CMK (cell line): ENCODE results near the gene CLPTM1.
A peak's percentile ranks its signal among the peaks of the same experiment; 100 is the strongest.
"Not testable (repeated sequence)": the region's sequence is repeated elsewhere in the genome, so short reads cannot be mapped to it uniquely, and the experiment has no call there.

Experiments
- DNase-seq: peaks from one replicate; pipeline ENCODE4 v3.0.0-alpha.2; 2010; ENCODE audit warnings: low read depth

CLPTM1 gene

GRCh38 chr19:44954649-44955504 lies at the start of gene CLPTM1:
Gene CLPTM1 (plus strand): TSS chr19:44955380. CDS start chr19:44955396, 16 bp downstream.
- DNase-seq: peak; percentile 92

DNA sequence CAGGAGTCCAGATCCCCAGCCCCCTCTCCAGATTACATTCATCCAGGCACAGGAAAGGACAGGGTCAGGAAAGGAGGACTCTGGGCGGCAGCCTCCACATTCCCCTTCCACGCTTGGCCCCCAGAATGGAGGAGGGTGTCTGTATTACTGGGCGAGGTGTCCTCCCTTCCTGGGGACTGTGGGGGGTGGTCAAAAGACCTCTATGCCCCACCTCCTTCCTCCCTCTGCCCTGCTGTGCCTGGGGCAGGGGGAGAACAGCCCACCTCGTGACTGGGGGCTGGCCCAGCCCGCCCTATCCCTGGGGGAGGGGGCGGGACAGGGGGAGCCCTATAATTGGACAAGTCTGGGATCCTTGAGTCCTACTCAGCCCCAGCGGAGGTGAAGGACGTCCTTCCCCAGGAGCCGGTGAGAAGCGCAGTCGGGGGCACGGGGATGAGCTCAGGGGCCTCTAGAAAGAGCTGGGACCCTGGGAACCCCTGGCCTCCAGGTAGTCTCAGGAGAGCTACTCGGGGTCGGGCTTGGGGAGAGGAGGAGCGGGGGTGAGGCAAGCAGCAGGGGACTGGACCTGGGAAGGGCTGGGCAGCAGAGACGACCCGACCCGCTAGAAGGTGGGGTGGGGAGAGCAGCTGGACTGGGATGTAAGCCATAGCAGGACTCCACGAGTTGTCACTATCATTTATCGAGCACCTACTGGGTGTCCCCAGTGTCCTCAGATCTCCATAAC lies 49.6 kb upstream of the CLPTM1 start, which contains the start of gene APOE:
APOE (plus strand) TSS at position 360 of the 724 bp plus-strand sequence. CDS start 829 bp downstream, outside the sequence.
- DNase-seq: no peak

- DNase-seq: no peak
Observed at GRCh38 chr19:44907613-44908012, 47.6 kb upstream of the CLPTM1 start.

DNA sequence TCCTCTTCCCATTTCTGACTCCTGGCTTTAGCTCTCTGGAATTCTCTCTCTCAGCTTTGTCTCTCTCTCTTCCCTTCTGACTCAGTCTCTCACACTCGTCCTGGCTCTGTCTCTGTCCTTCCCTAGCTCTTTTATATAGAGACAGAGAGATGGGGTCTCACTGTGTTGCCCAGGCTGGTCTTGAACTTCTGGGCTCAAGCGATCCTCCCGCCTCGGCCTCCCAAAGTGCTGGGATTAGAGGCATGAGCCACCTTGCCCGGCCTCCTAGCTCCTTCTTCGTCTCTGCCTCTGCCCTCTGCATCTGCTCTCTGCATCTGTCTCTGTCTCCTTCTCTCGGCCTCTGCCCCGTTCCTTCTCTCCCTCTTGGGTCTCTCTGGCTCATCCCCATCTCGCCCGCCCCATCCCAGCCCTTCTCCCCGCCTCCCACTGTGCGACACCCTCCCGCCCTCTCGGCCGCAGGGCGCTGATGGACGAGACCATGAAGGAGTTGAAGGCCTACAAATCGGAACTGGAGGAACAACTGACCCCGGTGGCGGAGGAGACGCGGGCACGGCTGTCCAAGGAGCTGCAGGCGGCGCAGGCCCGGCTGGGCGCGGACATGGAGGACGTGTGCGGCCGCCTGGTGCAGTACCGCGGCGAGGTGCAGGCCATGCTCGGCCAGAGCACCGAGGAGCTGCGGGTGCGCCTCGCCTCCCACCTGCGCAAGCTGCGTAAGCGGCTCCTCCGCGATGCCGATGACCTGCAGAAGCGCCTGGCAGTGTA lies 46.9 kb upstream of the CLPTM1 start:
- DNase-seq: no peak

DNA sequence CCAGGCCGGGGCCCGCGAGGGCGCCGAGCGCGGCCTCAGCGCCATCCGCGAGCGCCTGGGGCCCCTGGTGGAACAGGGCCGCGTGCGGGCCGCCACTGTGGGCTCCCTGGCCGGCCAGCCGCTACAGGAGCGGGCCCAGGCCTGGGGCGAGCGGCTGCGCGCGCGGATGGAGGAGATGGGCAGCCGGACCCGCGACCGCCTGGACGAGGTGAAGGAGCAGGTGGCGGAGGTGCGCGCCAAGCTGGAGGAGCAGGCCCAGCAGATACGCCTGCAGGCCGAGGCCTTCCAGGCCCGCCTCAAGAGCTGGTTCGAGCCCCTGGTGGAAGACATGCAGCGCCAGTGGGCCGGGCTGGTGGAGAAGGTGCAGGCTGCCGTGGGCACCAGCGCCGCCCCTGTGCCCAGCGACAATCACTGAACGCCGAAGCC lies 46.3 kb upstream of the CLPTM1 start:
- DNase-seq: no peak

DNA sequence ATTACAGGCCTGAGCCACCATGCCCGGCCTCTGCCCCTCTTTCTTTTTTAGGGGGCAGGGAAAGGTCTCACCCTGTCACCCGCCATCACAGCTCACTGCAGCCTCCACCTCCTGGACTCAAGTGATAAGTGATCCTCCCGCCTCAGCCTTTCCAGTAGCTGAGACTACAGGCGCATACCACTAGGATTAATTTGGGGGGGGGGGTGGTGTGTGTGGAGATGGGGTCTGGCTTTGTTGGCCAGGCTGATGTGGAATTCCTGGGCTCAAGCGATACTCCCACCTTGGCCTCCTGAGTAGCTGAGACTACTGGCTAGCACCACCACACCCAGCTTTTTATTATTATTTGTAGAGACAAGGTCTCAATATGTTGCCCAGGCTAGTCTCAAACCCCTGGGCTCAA lies 45.4 kb upstream of the CLPTM1 start:
- DNase-seq: no peak

DNA sequence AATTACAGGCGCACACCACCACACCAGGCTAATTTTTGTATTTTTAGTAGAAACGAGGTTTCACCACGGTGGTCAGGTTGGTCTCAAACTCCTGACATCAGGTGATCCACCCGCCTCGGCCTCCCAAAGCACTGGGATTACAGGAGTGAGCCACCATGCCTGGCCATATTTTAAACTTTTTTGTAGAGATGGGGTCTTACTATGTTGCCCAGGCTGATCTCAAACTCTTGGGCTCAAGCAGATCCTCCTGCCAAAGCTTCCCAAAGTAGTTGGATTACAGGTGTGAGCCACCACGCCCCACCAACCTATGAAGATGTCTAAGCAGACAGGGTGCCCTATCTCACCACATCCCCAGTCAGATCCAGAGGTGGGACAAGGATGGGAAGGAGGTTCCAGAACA lies 43.3 kb upstream of the CLPTM1 start:
- DNase-seq: not testable (repeated sequence)

GRCh38 chr19:44912854-44913253 lies 42.3 kb upstream of the CLPTM1 start:
- no peak for DNase-seq

- not testable (repeated sequence) for DNase-seq
Observed at GRCh38 chr19:44913512-44914432, 41.4 kb upstream of the CLPTM1 start.

- DNase-seq: not testable (repeated sequence)
Observed at GRCh38 chr19:44914433-44915206, 40.6 kb upstream of the CLPTM1 start, which contains the start of gene APOC1. Gene APOC1 (plus strand): TSS chr19:44914608. CDS start chr19:44914892, 284 bp downstream.

DNA sequence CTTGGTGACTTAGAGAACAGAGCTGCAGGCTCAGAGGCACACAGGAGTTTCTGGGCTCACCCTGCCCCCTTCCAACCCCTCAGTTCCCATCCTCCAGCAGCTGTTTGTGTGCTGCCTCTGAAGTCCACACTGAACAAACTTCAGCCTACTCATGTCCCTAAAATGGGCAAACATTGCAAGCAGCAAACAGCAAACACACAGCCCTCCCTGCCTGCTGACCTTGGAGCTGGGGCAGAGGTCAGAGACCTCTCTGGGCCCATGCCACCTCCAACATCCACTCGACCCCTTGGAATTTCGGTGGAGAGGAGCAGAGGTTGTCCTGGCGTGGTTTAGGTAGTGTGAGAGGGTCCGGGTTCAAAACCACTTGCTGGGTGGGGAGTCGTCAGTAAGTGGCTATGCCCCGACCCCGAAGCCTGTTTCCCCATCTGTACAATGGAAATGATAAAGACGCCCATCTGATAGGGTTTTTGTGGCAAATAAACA lies 30.9 kb upstream of the CLPTM1 start:
- DNase-seq: no peak

DNA sequence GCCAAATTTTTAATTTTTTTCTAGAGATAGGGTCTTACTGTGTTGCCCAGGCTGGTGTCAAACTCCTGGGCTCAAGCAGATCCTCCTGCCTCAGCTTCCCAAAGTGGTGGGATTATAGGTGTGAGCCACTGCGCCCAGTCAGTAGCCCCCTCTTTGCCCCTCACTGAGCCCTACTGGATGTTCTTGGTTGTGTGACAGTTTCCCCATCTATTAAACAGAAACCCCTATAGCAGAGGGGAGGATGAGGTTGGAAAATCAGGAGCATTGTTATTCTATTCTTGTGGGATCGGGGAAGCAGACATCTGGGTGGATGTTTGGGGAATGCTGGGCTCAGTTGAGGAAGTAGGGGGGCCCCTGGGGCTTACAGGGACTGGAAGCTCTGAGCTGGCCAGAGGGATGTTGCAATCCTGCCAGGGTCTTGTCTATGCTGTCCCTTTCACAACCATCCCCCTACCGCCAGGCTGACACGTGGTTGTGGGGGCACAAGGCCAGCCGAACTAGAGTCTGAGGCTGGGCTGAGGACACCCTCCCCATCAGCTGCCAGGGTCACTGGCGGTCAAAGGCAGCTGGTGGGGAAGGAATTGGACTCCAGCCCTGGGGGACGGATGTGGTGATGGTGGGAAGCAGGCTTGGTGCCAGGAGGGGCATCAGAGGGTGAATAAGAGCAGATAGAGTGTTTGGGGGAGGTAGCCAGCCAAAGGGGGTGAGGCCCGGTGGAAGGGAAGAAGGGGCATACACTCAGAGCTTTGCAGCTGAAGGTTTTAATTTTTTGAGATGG lies 29.9 kb upstream of the CLPTM1 start:
- DNase-seq: no peak

- DNase-seq: not testable (repeated sequence)
Observed at GRCh38 chr19:44926245-44927077, 28.7 kb upstream of the CLPTM1 start.

- no peak for DNase-seq
Observed at GRCh38 chr19:44927746-44928145, 27.4 kb upstream of the CLPTM1 start.

DNA sequence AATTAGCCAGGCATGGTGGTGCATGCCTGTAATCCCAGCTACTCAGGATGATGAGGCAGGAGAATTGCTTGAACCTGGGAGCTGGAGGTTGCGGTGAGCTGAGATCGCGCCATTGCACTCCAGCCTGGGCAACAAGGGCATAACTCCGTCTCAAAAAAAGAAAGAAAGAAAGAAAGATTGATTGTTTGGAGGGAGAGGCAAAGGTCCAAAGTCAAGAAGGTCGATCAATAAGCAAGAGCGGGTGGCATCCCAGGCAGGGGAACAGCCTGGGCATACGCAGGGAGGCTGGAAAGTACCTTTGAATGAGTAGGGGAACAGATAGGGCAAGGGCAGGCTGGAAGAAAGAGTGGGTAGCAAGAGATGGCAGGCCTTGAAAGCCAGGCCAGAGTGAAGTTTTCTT lies 25.1 kb upstream of the CLPTM1 start:
- DNase-seq: no peak

GRCh38 chr19:44931541-44931940 lies 23.6 kb upstream of the CLPTM1 start:
- no peak for DNase-seq

- DNase-seq: no peak
Observed at GRCh38 chr19:44939668-44940067, 15.5 kb upstream of the CLPTM1 start.

DNA sequence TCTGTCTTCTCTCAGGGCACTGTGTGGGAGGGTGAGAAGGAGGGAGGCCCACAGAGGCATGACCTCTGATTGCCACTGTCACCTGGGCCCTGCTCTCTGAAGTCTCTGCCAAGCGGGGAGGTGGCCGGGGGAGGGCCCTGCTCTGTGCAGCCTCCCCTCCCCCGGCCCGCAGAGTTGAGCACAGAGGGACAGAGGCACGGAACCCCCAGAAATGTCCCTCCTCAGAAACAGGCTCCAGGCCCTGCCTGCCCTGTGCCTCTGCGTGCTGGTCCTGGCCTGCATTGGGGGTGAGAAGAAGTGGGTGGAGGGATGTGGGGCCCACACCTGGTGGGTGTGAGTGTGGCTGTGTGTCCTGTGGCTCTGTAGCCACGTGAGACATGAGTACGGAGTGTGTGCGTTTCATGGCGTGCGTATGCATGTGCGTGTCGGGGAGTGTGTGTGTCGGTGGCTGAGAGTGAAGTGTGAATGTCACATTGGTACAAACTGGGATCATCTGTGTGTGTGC lies 13.1 kb upstream of the CLPTM1 start, which contains the start of gene APOC4:
APOC4 (plus strand) TSS at position 171 of the 505 bp plus-strand sequence; CDS start at position 212, 41 bp downstream.
- no peak for DNase-seq
